ENCODE data around the gene GPS1. TPM values are rescaled to one million over a fixed set of nuclear protein-coding genes. Genes with fewer than 3 reads are reported as not detected.
A peak's percentile ranks its signal among the peaks of the same experiment; 100 is the strongest.

The GPS1 gene
- total and polyA plus RNA-seq, 8 donors: 69.2 to 101 (median 78.8) TPM

- Histone ChIP-seq H3K36me3 (peaks cover 0 to 100% of the 10 kb centered on the region in 2 donors), H3K27ac (no peak overlapping the region), H3K27me3 (no peaks in the 10 kb centered on the region), H3K4me1 (no peaks in the 10 kb centered on the region), H3K4me3 (no peak overlapping the region), H3K9me3 (no peaks in the 10 kb centered on the region)
- DNase-seq (no peak), ATAC-seq (no peak)
- TF ChIP-seq CTCF (IDR thresholded peaks at IDR 0.05): no peak
- intact Hi-C loops (cut with DNase I): no loop called here
These were observed 32.0 kb downstream of the GPS1 start for GRCh38 chr17:82083533-82084359.

GRCh38 chr17:82084373-82085030, 32.8 kb downstream of the GPS1 start:
- Histone ChIP-seq H3K27ac (no peak overlapping the region), H3K36me3 (peaks cover 0 to 100% of the 10 kb centered on the region in 2 donors), H3K4me3 (no peak overlapping the region), H3K27me3 (no peaks in the 10 kb centered on the region), H3K4me1 (no peaks in the 10 kb centered on the region), H3K9me3 (no peaks in the 10 kb centered on the region)
- intact Hi-C loops (cut with DNase I): no loop called here
- DNase-seq (no peak), ATAC-seq (no peak)
- no peak for TF ChIP-seq CTCF (IDR thresholded peaks at IDR 0.05)

GRCh38 chr17:82085031-82085861, 33.5 kb downstream of the GPS1 start:
- H3K9me3 ChIP-seq: no peaks in the 10 kb centered on the region
- no peaks in the 10 kb centered on the region for H3K27me3 ChIP-seq
- DNase-seq: no peak
- no peak overlapping the region for H3K27ac ChIP-seq
- no peak for ATAC-seq
- no peak for TF ChIP-seq CTCF (IDR thresholded peaks at IDR 0.05)
- H3K4me1 ChIP-seq: no peaks in the 10 kb centered on the region
- intact Hi-C loops (cut with DNase I): no loop called here
- H3K36me3 ChIP-seq: peaks cover 0 to 100% of the 10 kb centered on the region in 2 donors
- no peak overlapping the region for H3K4me3 ChIP-seq

GRCh38 chr17:82085931-82086764, 34.5 kb downstream of the GPS1 start:
- Histone ChIP-seq H3K27ac (no peak overlapping the region), H3K4me3 (no peak overlapping the region), H3K9me3 (no peaks in the 10 kb centered on the region), H3K27me3 (no peaks in the 10 kb centered on the region), H3K4me1 (no peaks in the 10 kb centered on the region), H3K36me3 (peaks cover 0 to 100% of the 10 kb centered on the region in 2 donors)
- DNase-seq: peak in 1 of 4 donors; percentile 68
- ATAC-seq: no peak
- TF ChIP-seq CTCF (IDR thresholded peaks at IDR 0.05): no peak
- intact Hi-C loops (cut with DNase I): no loop called here

Data from left lung (tissue), 10 donors.